Fibroblast of pulmonary artery (primary cell): ENCODE data around the gene SMIM8.

Experiments
- DNase-seq: peaks from one replicate; pipeline ENCODE4 v3.0.0-alpha.2; 2010; ENCODE audit warnings: low read depth
- H3K4me3 ChIP-seq: replicated peaks from 2 replicates; pipeline ENCODE4 v1.5.1; 2011; ENCODE audit warnings: low read depth, mild to moderate bottlenecking, control low read depth, low read length, moderate library complexity
- TF ChIP-seq, protein P1 (sequence below): IDR thresholded peaks from 2 replicates; pipeline ENCODE4 v1.5.1; 2011; ENCODE audit warnings: mild to moderate bottlenecking, control low read depth, low read length, inconsistent platforms; ENCODE audit errors: missing control alignments

Gene SMIM8

DNA sequence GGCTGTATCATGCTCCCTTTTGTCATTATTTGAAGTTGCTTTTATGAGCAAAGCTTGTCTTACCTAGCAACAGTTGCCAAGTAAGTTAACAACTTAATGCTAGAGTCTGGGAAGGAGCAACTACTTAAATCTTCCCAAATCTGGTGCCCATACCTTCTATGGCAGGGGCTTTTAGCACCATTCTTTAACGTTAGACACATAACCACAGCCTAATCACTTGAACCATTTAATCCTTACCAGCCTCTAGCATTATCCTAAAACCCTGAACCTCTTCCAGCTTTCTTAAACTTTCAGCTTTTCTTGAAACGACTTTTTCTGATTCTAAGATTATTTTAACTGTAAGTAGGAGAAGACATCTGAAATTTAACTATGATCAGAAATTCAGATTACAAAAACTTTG is 22.3 kb downstream of the SMIM8 start, which contains the start of gene C6orf163:
Gene C6orf163 (plus strand): TSS at position 83 of the 400 bp plus-strand sequence. CDS start 287 bp downstream, at position 370.
- DNase-seq = no peak
- TF ChIP-seq, protein P1, sequence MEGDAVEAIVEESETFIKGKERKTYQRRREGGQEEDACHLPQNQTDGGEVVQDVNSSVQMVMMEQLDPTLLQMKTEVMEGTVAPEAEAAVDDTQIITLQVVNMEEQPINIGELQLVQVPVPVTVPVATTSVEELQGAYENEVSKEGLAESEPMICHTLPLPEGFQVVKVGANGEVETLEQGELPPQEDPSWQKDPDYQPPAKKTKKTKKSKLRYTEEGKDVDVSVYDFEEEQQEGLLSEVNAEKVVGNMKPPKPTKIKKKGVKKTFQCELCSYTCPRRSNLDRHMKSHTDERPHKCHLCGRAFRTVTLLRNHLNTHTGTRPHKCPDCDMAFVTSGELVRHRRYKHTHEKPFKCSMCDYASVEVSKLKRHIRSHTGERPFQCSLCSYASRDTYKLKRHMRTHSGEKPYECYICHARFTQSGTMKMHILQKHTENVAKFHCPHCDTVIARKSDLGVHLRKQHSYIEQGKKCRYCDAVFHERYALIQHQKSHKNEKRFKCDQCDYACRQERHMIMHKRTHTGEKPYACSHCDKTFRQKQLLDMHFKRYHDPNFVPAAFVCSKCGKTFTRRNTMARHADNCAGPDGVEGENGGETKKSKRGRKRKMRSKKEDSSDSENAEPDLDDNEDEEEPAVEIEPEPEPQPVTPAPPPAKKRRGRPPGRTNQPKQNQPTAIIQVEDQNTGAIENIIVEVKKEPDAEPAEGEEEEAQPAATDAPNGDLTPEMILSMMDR = no peak
- no peak within 1 kb of the TSS for H3K4me3 ChIP-seq

DNA sequence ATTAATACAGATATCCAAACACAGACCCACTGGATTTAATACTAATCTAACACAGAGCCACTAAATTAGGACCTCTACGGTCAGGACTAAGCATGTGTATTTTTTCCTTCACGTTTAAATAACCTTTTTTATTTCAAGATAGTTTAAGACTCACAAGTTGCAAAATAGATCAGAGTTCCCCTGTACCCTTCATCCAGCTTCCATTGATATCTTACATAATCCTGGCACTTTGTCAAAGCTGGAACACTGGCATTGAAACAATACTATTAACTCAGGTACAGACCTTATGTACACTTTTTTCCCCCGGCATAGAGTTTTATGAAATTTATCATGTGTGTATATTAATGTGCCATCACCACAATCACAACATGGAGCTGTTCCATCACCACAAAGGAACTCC is 24.3 kb downstream of the SMIM8 start:
- TF ChIP-seq, protein P1 = no peak
- no peak for DNase-seq
- no peak overlapping the region for H3K4me3 ChIP-seq

DNA sequence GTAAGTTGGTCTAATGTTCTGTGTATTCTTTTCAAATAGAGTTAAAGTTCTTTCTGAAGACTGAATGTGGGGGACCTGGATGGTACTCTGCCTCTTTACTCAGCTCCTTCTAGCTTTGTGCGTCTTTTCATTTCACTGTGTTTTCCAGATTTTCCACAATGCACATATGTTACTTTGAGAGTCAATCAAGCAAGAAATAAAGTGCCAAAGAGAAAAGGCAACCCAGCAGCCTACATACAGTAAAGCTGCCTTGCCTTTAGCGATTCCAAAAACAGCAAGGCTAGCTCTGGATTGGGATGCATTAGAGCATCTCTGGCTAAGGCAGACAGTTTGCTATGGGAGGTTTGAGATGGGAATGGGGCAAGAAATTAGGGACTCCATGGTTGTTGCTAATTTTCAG is 27.5 kb downstream of the SMIM8 start:
- DNase-seq = no peak
- H3K4me3 ChIP-seq = no peak overlapping the region
- TF ChIP-seq, protein P1 = no peak

DNA sequence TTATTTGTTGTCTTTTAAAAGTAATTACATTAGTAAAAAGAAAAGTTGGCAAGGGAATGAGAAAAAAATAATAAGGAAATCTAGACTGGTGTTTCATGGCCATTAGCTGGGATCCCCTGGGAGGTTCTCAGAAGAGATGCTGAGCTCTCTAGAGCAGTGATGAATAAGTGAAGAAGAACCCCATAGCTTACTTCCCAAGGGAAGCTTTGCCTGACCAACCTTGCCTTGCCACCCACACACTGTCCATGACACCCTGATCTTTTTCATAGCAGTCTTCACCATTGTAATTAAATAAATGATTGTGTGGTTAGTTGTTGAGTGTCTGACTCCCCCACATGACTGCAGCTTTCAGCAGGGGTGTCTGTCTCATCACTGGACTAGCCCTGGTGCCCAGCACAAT is 28.1 kb downstream of the SMIM8 start:
- DNase-seq = no peak
- TF ChIP-seq, protein P1 = no peak
- no peak overlapping the region for H3K4me3 ChIP-seq

DNA sequence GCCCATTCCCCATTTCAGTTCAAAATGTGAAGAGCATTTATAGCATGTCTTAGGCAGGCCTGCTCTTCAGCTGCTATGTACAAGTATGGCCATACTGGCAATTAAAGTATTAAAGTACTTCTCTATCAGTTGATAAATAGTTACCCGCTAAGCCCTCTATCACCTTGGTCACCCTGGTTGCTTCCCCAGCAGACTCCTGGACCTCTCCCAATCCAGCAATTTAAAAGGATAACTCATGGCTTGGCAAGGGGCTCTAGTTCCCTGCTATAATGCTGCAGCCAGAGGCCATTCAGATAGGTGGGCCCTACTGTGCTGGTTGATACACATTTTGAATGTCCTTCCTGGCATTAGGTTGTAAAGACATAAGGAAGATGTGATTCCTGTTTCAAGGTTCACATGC is 29.2 kb downstream of the SMIM8 start:
- TF ChIP-seq, protein P1 = no peak
- no peak overlapping the region for H3K4me3 ChIP-seq
- DNase-seq = no peak

DNA sequence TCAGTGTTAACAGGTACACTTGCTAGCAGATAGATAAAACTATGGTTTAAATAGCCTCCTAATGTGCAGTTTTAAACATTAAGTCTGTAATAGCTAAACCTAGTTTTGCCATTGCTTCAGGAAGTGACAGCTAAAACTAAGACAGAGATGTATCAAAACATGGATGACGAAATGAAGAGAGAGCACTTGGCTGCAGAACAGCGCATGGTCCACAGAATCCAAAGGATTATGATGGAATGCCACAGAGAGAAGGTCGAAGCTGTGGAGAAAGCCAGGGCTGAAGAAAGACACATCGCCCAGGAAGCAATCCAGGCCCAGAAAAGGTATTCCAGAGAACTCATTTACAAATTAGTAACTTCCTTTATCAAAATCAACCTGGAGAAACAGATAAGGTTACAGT is 33.8 kb downstream of the SMIM8 start:
- TF ChIP-seq, protein P1 = no peak
- H3K4me3 ChIP-seq = no peak overlapping the region
- DNase-seq = no peak

DNA sequence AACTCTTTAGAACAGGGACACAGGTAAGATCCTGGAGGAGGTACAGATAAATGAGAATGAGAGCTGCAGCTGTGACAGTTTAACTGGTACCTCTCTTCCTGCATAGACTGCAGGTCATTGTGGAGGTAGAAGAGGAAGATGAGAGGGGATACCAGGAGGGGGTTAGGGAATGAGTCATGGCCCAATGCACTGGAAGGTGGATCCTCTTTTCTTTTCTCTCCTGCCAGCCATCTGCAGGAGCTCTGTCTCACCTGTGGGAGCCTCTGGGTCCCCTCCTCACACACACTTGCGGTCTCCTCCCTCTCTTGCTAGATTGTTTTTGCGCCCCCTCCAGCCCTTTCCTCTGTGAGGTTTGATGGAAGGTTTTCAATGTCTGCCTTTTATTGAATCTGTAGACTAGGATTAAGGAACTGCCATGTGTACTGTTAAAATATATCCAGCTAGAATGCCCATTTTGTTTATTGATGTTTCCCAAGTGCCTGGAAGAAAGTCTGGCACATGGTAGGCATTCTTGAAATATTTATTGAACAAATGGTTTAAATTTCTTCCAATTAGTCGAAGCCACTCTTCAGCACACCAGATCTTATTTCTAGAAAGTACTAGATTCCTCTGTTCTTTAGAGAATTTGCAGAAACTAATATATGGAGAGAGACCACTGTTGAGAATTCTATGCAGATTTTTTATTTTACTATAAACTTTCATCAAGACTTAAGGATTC is 35.2 kb downstream of the SMIM8 start:
- TF ChIP-seq, protein P1 = no peak
- DNase-seq = no peak
- H3K4me3 ChIP-seq = no peak overlapping the region
